ENCODE data around the gene PTPRU. TPM values are rescaled to one million over a fixed set of nuclear protein-coding genes. Genes with fewer than 3 reads are reported as not detected.

PTPRU gene
- polyA plus RNA-seq, 1 of the 3 experiments (the other 2 are of a cell fraction) = 3.5 TPM

DNA sequence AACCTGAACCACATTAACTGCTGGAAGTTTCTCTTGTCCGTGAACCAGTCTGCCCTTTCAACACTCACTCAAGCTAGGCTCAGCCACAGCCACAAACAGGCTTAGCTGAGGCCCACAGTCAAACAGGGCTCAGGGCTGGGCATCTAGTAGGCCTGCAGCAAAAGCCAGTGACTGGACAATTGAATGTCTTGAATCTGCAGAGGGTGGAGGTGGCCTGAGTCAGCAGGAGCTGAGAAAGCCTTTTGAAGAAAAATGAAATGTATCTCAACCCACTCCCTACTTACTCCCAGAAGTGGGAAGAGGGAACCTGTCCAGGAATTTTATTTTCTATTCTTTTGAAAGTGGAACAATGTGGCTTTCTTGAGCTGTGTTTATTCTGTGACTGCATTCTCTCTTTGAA is 95.4 kb downstream of the PTPRU start:
- POLR2A ChIA-PET = no interaction called here
- Histone ChIP-seq H3F3A (replicated peaks; ENCODE audit: insufficient read depth) (no peaks in the 10 kb centered on the region), H3K9ac (no peak overlapping the region), H3K9me2 (no peaks in the 10 kb centered on the region), H3K9me3 (no peaks in the 10 kb centered on the region), H3K4me3 (ENCODE audit: low read depth in 2 of 2, low read length in 1 of 2) (no peak overlapping the region), H2AFZ (ENCODE audit: low read depth) (no peak overlapping the region), H3K36me3 (replicated peaks in 1 of 2; ENCODE audit: control insufficient read depth in 1 of 2, insufficient read depth in 2 of 2, low read length in 1 of 2) (no peaks in the 10 kb centered on the region), H3K4me1 (ENCODE audit: control insufficient read depth in 1 of 2, insufficient read depth in 2 of 2, low read depth in 1 of 2, low read length in 1 of 2) (no peaks in the 10 kb centered on the region), H3K27me3 (ENCODE audit: insufficient read depth) (no peaks in the 10 kb centered on the region), H4K20me1 (ENCODE audit: insufficient read depth) (no peaks in the 10 kb centered on the region), H3K27ac (ENCODE audit: low read depth in 2 of 2, low read length in 1 of 2) (no peak overlapping the region), H3K79me2 (ENCODE audit: insufficient read depth) (no peaks in the 10 kb centered on the region), H3K4me2 (no peak overlapping the region)
- no peak for DNase-seq
- WGBS (ENCODE audit: low lambda C conversion rate) = 69% methylated on average over 1 of the region's 1 CpG
- CTCF ChIA-PET = interaction anchor here (0.6 to 2.4 kb wide), 4 partner anchors 10 to 372 kb away, joined by 3 to 11 read pairs (median 6); no protein-coding TSS in a partner anchor
- no peak for TF ChIP-seq RCOR1 (IDR thresholded peaks at IDR 0.05; ENCODE audit: low read length)
- TF ChIP-seq NRF1 (IDR thresholded peaks at IDR 0.05; ENCODE audit: low read depth, low read length) = no peak
- TF ChIP-seq MXI1 (IDR thresholded peaks at IDR 0.05; ENCODE audit: low read depth, low read length) = no peak
- no peak for TF ChIP-seq NFIC (IDR thresholded peaks at IDR 0.05; ENCODE audit: borderline replicate concordance)
- TF ChIP-seq MEF2A (IDR thresholded peaks at IDR 0.05; ENCODE audit: borderline replicate concordance, low read depth) = no peak
- TF ChIP-seq REST (IDR thresholded peaks at IDR 0.05; ENCODE audit: low read depth, low read length) = no peak
- no peak for TF ChIP-seq PBX3 (IDR thresholded peaks at IDR 0.05)

- Histone ChIP-seq H3K4me2 (no peak overlapping the region), H4K20me1 (ENCODE audit: insufficient read depth) (no peaks in the 10 kb centered on the region), H3K27ac (ENCODE audit: low read depth in 2 of 2, low read length in 1 of 2) (no peak overlapping the region), H3K9ac (no peak overlapping the region), H3F3A (replicated peaks; ENCODE audit: insufficient read depth) (no peaks in the 10 kb centered on the region), H3K79me2 (ENCODE audit: insufficient read depth) (no peaks in the 10 kb centered on the region), H3K4me3 (ENCODE audit: low read depth in 2 of 2, low read length in 1 of 2) (no peak overlapping the region; a peak in 1 of 4 replicates), H3K9me2 (no peaks in the 10 kb centered on the region), H3K27me3 (ENCODE audit: insufficient read depth) (no peaks in the 10 kb centered on the region), H3K36me3 (replicated peaks in 1 of 2; ENCODE audit: control insufficient read depth in 1 of 2, insufficient read depth in 2 of 2, low read length in 1 of 2) (no peaks in the 10 kb centered on the region), H3K4me1 (ENCODE audit: control insufficient read depth in 1 of 2, insufficient read depth in 2 of 2, low read depth in 1 of 2, low read length in 1 of 2) (no peaks in the 10 kb centered on the region), H2AFZ (ENCODE audit: low read depth) (no peak overlapping the region), H3K9me3 (no peaks in the 10 kb centered on the region)
- ChIA-PET CTCF (interaction anchor here (0.6 to 2.4 kb wide), 6 partner anchors 10 to 372 kb away, joined by 3 to 11 read pairs (median 3); no protein-coding TSS in a partner anchor), POLR2A (no interaction called here)
- no peak for DNase-seq
- TF ChIP-seq TAF1 (IDR thresholded peaks at IDR 0.05; ENCODE audit: borderline replicate concordance, low read depth, low read length) (no peak), MXI1 (IDR thresholded peaks at IDR 0.05; ENCODE audit: low read depth, low read length) (no peak), EZH2phosphoT487 (IDR thresholded peaks at IDR 0.05; ENCODE audit: borderline replicate concordance, low read depth) (no peak), TEAD4 (IDR thresholded peaks at IDR 0.05; ENCODE audit: borderline replicate concordance, insufficient read depth) (no peak), RAD21 (IDR thresholded peaks at IDR 0.05; ENCODE audit: low read length) (peak; percentile 56), SMC3 (IDR thresholded peaks at IDR 0.05; ENCODE audit: low read depth, low read length) (peak; percentile 34; the same call in 1 of the 2 replicates)
- TF ChIP-seq, protein P1, sequence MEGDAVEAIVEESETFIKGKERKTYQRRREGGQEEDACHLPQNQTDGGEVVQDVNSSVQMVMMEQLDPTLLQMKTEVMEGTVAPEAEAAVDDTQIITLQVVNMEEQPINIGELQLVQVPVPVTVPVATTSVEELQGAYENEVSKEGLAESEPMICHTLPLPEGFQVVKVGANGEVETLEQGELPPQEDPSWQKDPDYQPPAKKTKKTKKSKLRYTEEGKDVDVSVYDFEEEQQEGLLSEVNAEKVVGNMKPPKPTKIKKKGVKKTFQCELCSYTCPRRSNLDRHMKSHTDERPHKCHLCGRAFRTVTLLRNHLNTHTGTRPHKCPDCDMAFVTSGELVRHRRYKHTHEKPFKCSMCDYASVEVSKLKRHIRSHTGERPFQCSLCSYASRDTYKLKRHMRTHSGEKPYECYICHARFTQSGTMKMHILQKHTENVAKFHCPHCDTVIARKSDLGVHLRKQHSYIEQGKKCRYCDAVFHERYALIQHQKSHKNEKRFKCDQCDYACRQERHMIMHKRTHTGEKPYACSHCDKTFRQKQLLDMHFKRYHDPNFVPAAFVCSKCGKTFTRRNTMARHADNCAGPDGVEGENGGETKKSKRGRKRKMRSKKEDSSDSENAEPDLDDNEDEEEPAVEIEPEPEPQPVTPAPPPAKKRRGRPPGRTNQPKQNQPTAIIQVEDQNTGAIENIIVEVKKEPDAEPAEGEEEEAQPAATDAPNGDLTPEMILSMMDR (IDR thresholded peaks at IDR 0.05) = peak; percentile 47
- TF ChIP-seq, protein P2, sequence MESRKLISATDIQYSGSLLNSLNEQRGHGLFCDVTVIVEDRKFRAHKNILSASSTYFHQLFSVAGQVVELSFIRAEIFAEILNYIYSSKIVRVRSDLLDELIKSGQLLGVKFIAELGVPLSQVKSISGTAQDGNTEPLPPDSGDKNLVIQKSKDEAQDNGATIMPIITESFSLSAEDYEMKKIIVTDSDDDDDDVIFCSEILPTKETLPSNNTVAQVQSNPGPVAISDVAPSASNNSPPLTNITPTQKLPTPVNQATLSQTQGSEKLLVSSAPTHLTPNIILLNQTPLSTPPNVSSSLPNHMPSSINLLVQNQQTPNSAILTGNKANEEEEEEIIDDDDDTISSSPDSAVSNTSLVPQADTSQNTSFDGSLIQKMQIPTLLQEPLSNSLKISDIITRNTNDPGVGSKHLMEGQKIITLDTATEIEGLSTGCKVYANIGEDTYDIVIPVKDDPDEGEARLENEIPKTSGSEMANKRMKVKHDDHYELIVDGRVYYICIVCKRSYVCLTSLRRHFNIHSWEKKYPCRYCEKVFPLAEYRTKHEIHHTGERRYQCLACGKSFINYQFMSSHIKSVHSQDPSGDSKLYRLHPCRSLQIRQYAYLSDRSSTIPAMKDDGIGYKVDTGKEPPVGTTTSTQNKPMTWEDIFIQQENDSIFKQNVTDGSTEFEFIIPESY (IDR thresholded peaks at IDR 0.05; ENCODE audit: borderline replicate concordance, low read depth) = no peak
- 19% methylated on average over 6 of the region's 6 CpGs for WGBS (ENCODE audit: low lambda C conversion rate)
Observed at GRCh38 chr1:29332204-29332603, 95.9 kb downstream of the PTPRU start.

Measured in SK-N-SH (cell line).